Colonic mucosa (tissue), 4 donors: ENCODE data around the gene SEPTIN14. TPM values are rescaled to one million over a fixed set of nuclear protein-coding genes. Genes with fewer than 3 reads are reported as not detected.
"Not testable (repeated sequence)": the region's sequence is repeated elsewhere in the genome, so short reads cannot be mapped to it uniquely, and the experiment has no call there.

Experiments used
- DNase-seq: peaks from one replicate; pipeline ENCODE4 v3.0.0-alpha.2; 2020
- H3K27ac ChIP-seq: fragments of 200-600 bp; one replicate; pipeline ENCODE4 v1.8.0; 2021
- H3K27me3 ChIP-seq: fragments of 200-600 bp; one replicate; pipeline ENCODE4 v1.8.0; 2021
- H3K36me3 ChIP-seq: fragments of 200-600 bp; one replicate; pipeline ENCODE4 v1.8.0; 2021
- H3K4me1 ChIP-seq: fragments of 200-600 bp; one replicate; pipeline ENCODE4 v1.8.0; 2021; ENCODE audit warnings: mild to moderate bottlenecking
- H3K4me3 ChIP-seq: fragments of 200-600 bp; one replicate; pipeline ENCODE4 v1.8.0; 2021
- H3K9ac ChIP-seq, 2 donors: one replicate each; pipeline ENCODE4 v1.7.0; 2013; ENCODE audit warnings: control low read depth in 2 of 2, low read depth in 2 of 2, low read length in 2 of 2
- H3K9me3 ChIP-seq: fragments of 200-600 bp; one replicate; pipeline ENCODE4 v1.8.0; 2021
- intact Hi-C: fragments of 100-400 bp; cut with DNase I; formaldehyde crosslinking; loops from one replicate; pipeline ENCODE4 v1.14.1; 2022
- total RNA-seq, 2 donors: library from RNA; stranded (reverse); fragmentation: NEBNext Ultra II Directional in 1 of 2; extraction: Animal tissue kit (Norgen Biotek cat#: 25700) in 1 of 2; gene quantifications; one replicate each; pipeline ENCODE4 v1.2.1, GENCODE V29; 2021
- TF ChIP-seq, protein P1 (sequence below): fragments of 200-600 bp; IDR thresholded peaks from one replicate; pipeline ENCODE4 v1.8.0; 2022; ENCODE audit warnings: antibody characterized with exemption, mild to moderate bottlenecking
- donor health status: healthy.
- donor health status: DM: no; HTN: no; CAD: no.
- donor health status: DM: no; HTN: no; CAD: no.

Gene SEPTIN14
- total RNA-seq, 2 donors from 2014 or later: not detected

DNA sequence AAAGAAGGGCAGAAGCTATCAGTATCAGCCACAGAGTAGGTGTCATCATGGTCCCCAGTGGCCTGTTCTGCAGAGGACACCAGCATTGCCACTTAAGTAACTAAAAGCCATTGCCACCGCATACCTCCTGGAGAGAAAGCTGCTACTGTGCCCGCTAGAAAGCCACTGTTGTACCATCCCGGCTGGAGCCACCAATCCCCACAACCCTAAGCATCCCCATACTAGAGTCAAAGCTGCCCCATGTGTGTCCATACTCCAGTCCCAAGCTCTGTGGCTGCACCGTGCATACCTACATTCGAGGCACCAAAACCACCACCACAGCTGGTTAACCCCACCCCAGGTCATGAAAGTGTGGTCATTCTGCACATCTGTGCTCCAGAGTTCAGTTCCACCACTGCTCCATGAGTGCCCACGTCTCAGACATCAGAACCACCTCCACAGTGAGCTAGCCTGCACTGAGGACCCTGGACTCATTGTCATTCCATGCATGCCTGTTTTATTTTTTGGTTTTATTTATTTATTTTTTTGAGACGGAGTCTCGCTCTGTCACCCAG, 9.5 kb upstream of the SEPTIN14 start:
- Histone ChIP-seq H3K27ac (no peak overlapping the region), H3K9me3 (no peaks in the 10 kb centered on the region), H3K9ac (no peak overlapping the region), H3K27me3 (no peaks in the 10 kb centered on the region), H3K4me3 (no peak overlapping the region), H3K36me3 (no peaks in the 10 kb centered on the region), H3K4me1 (no peaks in the 10 kb centered on the region)
- DNase-seq: no peak
- intact Hi-C loops: no loop called here
- TF ChIP-seq, protein P1, sequence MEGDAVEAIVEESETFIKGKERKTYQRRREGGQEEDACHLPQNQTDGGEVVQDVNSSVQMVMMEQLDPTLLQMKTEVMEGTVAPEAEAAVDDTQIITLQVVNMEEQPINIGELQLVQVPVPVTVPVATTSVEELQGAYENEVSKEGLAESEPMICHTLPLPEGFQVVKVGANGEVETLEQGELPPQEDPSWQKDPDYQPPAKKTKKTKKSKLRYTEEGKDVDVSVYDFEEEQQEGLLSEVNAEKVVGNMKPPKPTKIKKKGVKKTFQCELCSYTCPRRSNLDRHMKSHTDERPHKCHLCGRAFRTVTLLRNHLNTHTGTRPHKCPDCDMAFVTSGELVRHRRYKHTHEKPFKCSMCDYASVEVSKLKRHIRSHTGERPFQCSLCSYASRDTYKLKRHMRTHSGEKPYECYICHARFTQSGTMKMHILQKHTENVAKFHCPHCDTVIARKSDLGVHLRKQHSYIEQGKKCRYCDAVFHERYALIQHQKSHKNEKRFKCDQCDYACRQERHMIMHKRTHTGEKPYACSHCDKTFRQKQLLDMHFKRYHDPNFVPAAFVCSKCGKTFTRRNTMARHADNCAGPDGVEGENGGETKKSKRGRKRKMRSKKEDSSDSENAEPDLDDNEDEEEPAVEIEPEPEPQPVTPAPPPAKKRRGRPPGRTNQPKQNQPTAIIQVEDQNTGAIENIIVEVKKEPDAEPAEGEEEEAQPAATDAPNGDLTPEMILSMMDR: no peak

DNA sequence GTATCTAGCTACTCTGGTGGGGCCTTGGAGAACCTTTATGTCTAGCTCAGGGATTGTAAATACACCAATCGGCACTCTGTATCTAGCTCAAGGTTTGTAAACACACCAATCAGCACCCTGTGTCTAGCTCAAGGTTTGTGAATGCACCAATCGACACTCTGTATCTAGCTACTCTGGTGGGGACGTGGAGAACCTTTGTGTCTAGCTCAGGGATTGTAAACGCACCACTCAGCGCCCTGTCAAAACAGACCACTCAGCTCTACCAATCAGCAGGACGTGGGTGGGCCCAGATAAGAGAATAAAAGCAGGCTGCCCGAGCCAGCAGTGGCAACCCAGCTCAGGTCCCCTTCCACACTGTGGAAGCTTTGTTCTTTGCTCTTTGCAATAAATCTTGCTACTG, 6.4 kb upstream of the SEPTIN14 start:
- H3K9ac ChIP-seq, H3K9me3 ChIP-seq, H3K4me3 ChIP-seq, H3K36me3 ChIP-seq, H3K27ac ChIP-seq, DNase-seq, intact Hi-C loops, H3K27me3 ChIP-seq, H3K4me1 ChIP-seq: not testable (repeated sequence)

DNA sequence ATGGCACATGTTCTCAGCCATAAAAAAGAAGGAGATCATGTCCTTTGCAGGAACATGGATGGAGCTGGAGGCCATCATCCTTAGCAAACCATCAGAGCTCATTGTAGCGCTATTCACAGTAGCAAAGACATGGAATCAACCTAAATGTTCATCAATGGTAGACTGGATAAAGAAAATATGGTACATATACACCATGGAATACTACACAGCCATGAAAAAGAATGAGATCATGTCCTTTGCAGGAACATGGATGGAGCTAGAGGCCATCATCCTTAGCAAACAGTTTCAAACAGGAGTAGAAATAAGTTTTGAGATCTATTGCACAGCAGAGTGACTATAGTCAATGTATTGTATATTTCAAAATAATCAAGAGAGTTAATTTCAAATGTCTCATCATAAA, 17.4 kb downstream of the SEPTIN14 start:
- H3K4me3 ChIP-seq, H3K36me3 ChIP-seq, H3K9me3 ChIP-seq, H3K27ac ChIP-seq, intact Hi-C loops, H3K27me3 ChIP-seq, H3K9ac ChIP-seq, H3K4me1 ChIP-seq, DNase-seq: not testable (repeated sequence)

DNA sequence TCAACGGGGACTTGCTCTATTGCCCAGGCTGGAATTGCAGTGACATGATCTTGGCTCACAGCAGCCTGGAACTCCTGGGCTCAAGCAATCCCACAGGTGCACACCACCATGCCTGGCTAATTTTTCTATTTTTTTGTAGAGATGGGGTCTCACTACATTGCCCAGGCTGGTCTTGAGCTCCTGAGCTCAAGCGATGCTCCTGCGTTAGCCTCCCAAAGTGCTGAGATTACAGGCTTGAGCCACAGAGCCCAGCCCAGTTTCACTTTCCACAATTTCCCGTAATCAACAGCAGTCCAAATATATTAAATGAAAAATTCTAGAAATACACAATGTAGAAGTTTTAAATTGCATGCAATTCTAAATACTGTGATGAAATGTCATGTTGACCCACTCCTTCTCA, 24.0 kb downstream of the SEPTIN14 start:
- H3K27me3 ChIP-seq: no peaks in the 10 kb centered on the region
- H3K9me3 ChIP-seq: no peaks in the 10 kb centered on the region
- no peaks in the 10 kb centered on the region for H3K36me3 ChIP-seq
- no peak overlapping the region for H3K4me3 ChIP-seq
- TF ChIP-seq, protein P1: no peak
- no peaks in the 10 kb centered on the region for H3K4me1 ChIP-seq
- H3K9ac ChIP-seq: no peak overlapping the region
- H3K27ac ChIP-seq: no peak overlapping the region
- DNase-seq: no peak
- intact Hi-C loops: no loop called here

DNA sequence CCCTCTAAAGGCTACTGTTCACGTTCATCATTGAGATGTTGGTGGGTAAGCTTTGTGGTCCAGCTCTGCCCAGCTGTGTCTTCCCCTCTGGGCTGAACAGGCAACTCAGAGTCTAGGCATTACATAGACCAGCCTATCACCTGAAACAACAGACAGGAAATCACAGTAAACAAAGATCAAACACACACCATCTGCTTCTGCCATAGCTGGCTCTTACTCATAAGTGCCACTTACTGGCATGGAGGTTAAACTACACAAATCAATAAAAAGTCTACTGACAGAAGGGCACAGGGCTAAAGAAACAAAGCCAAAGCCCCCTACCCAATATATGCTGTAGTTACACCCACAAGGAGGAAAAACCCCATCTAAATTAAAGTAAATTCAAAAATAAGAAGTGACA, 35.0 kb downstream of the SEPTIN14 start:
- no peaks in the 10 kb centered on the region for H3K9me3 ChIP-seq
- TF ChIP-seq, protein P1: no peak
- no peak overlapping the region for H3K4me3 ChIP-seq
- no peaks in the 10 kb centered on the region for H3K27me3 ChIP-seq
- no peak overlapping the region for H3K27ac ChIP-seq
- DNase-seq: no peak
- no peak overlapping the region for H3K9ac ChIP-seq
- intact Hi-C loops: no loop called here
- no peaks in the 10 kb centered on the region for H3K4me1 ChIP-seq
- no peaks in the 10 kb centered on the region for H3K36me3 ChIP-seq

DNA sequence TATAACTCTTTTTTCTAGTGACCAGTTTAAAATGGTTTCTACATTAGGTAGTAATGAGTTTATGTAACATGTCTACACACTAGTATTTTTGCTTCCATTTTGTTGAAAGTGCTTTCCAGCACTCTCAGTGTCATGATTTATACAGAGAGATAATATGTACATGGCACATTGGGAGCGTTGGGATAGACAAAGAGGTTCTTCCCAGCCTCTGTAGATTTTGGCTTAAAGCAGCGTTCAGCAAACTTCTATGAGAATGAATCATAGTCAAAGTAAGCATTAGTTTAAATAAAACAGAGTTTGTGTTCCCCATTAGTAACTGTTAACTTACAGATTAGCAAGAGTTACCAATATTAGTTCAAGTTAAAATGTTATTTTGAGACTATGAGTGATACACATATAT, 43.9 kb downstream of the SEPTIN14 start:
- DNase-seq: no peak
- intact Hi-C loops: no loop called here
- TF ChIP-seq, protein P1: no peak
- Histone ChIP-seq H3K27me3 (no peaks in the 10 kb centered on the region), H3K9me3 (no peaks in the 10 kb centered on the region), H3K27ac (no peak overlapping the region), H3K9ac (no peak overlapping the region), H3K4me1 (no peaks in the 10 kb centered on the region), H3K36me3 (no peaks in the 10 kb centered on the region), H3K4me3 (no peak overlapping the region)

DNA sequence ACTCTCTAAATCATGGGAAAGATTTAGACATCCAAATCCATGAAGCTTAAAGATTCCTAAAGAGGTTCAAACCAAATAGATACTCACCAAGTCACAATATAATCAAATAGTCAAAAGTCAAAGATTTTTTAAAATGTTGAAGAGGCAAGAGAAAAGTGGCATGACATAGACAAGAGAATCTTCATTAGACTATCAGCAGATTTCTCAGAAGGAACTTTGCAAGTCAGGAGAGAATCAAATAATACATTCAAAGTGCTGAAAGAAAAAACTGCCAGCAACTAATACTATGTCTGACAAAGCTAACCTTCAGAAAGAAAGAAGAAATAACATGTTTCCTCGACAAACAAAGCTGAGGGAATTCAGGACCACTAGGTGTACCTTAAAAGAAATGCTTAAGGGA, 65.3 kb downstream of the SEPTIN14 start:
- H3K36me3 ChIP-seq, H3K27me3 ChIP-seq, H3K9me3 ChIP-seq, H3K27ac ChIP-seq, H3K4me3 ChIP-seq, H3K9ac ChIP-seq, H3K4me1 ChIP-seq, intact Hi-C loops, DNase-seq: not testable (repeated sequence)
